GM12878 (cell line): ENCODE results near the gene ATL2. TPM values are rescaled to one million over a fixed set of nuclear protein-coding genes. Genes with fewer than 3 reads are reported as not detected.

ENCODE experiments used
- ASH2L ChIP-seq: fragments of 300-600, 200-600 bp; sonication (generic); IDR thresholded peaks from 2 replicates; pipeline ENCODE4 v1.6.1; 2017; ENCODE audit warnings: low read depth, mild to moderate bottlenecking, borderline replicate concordance
- BACH1 ChIP-seq: fragments of 450-650 bp; IDR thresholded peaks from 2 replicates; pipeline ENCODE4 v1.6.1; 2017; ENCODE audit warnings: mild to moderate bottlenecking, borderline replicate concordance
- CHD4 ChIP-seq: fragments of 200-600 bp; sonication (generic); IDR thresholded peaks from 2 replicates; pipeline ENCODE4 v1.6.1; 2016; ENCODE audit warnings: mild to moderate bottlenecking
- EP300 ChIP-seq, 2 experiments: fragments of 150-350 bp in 1 of 2; IDR thresholded peaks; 2 replicates each; pipeline ENCODE4 v1.6.1; 2011 to 2012; ENCODE audit warnings: low read depth in 2 of 2, low read length in 2 of 2, borderline replicate concordance in 1 of 2, improper control_type of control experiment in 1 of 2, inconsistent platforms in 1 of 2; ENCODE audit not compliant: control insufficient read depth in 1 of 2
- KLF5 ChIP-seq: fragments of 450-650 bp; IDR thresholded peaks from 2 replicates; pipeline ENCODE4 v1.6.1; 2014; ENCODE audit warnings: mild to moderate bottlenecking; ENCODE audit not compliant: partially characterized antibody
- MEF2B ChIP-seq: fragments of 450-650 bp; IDR thresholded peaks from 2 replicates; pipeline ENCODE4 v1.6.1; 2018; ENCODE audit warnings: mild to moderate bottlenecking, moderate library complexity; ENCODE audit not compliant: partially characterized antibody, poor library complexity, severe bottlenecking
- MYC ChIP-seq: IDR thresholded peaks from 2 replicates; pipeline ENCODE4 v1.6.1; 2011; ENCODE audit warnings: mild to moderate bottlenecking, low read length, moderate library complexity, inconsistent platforms; ENCODE audit not compliant: insufficient read depth, insufficient replicate concordance, insufficient read length, severe bottlenecking
- POLR2AphosphoS2 ChIP-seq: IDR thresholded peaks from 2 replicates; pipeline ENCODE4 v1.6.1; 2011; ENCODE audit warnings: low read depth, mild to moderate bottlenecking, low read length, improper control_type of control experiment, moderate library complexity
- POLR2AphosphoS5 ChIP-seq: IDR thresholded peaks from 2 replicates; pipeline ENCODE4 v1.6.1; 2011; ENCODE audit warnings: mild to moderate bottlenecking, low read length, inconsistent platforms
- RAD21 ChIP-seq: IDR thresholded peaks from 2 replicates; pipeline ENCODE4 v1.6.1; 2011; ENCODE audit warnings: mild to moderate bottlenecking, low read depth, low read length, moderate library complexity; ENCODE audit not compliant: insufficient read depth
- RELA ChIP-seq: fragments of 450-650 bp; IDR thresholded peaks from 2 replicates; pipeline ENCODE4 v1.8.0; 2014; ENCODE audit warnings: borderline replicate concordance; ENCODE audit not compliant: partially characterized antibody
- RUNX3 ChIP-seq: IDR thresholded peaks from 2 replicates; pipeline ENCODE4 v1.6.1; 2012; ENCODE audit warnings: low read length, inconsistent platforms
- SMAD1 ChIP-seq: fragments of 450-650 bp; IDR thresholded peaks from 2 replicates; pipeline ENCODE4 v1.6.1; 2018; ENCODE audit warnings: mild to moderate bottlenecking, low read depth; ENCODE audit not compliant: partially characterized antibody
- STAT3 ChIP-seq: IDR thresholded peaks from 2 replicates; pipeline ENCODE4 v1.6.1; 2011; ENCODE audit warnings: low read depth, low read length, improper control_type of control experiment
- TBL1XR1 ChIP-seq: IDR thresholded peaks from 2 replicates; pipeline ENCODE4 v1.6.1; 2012; ENCODE audit warnings: low read depth, low read length, improper control_type of control experiment
- ZZZ3 ChIP-seq: IDR thresholded peaks from 2 replicates; pipeline ENCODE4 v1.6.1; 2011; ENCODE audit warnings: low read depth; ENCODE audit not compliant: control insufficient read depth, insufficient read length
- polyA plus RNA-seq, 11 experiments: library from polyadenylated mRNA; depleted of rRNA in 4 of 11; unstranded in 6 of 11; stranded (reverse) in 5 of 11; fragments of >200 nt; fragmentation: Nextera tagmentation in 4 of 11; fragmentation: Illumina TruSeq in 1 of 11; extraction: Ambion mirVana in 4 of 11; extraction: Trizol in 1 of 11; gene quantifications; 1 replicate in 1 of 11; 2 replicates in 10 of 11; pipeline versions ENCODE4 v1.2.1 to v1.2.3, GENCODE V29; 2011 to 2016; ENCODE audit warnings: inconsistent platforms in 2 of 11, missing spikeins in 2 of 11, low read depth in 1 of 11
- total RNA-seq, 4 experiments: library from RNA; depleted of rRNA in 3 of 4; stranded (reverse); fragments of >200 nt in 3 of 4; fragmentation: Illumina TruSeq in 1 of 4; extraction: Trizol in 1 of 4; gene quantifications; 2 replicates each; pipeline versions ENCODE4 v1.2.1 to v1.2.3, GENCODE V29; 2013 to 2021
- TF ChIP-seq, protein P1 (sequence below): fragments of 450-650 bp; IDR thresholded peaks from 2 replicates; pipeline ENCODE4 v1.6.1; 2017; ENCODE audit warnings: mild to moderate bottlenecking, low read depth, inconsistent platforms; ENCODE audit not compliant: poor library complexity, severe bottlenecking
- TF ChIP-seq, protein P2 (sequence below): IDR thresholded peaks from 2 replicates; pipeline ENCODE4 v1.6.1; 2012; ENCODE audit warnings: mild to moderate bottlenecking, low read depth, low read length
- TF ChIP-seq, protein P3 (sequence below): IDR thresholded peaks from 2 replicates; pipeline ENCODE4 v1.6.1; 2012; ENCODE audit warnings: low read depth, low read length, improper control_type of control experiment
- TF ChIP-seq, protein P4 (sequence below): fragments of 450-650 bp; IDR thresholded peaks from 2 replicates; pipeline ENCODE4 v1.6.1; 2018; ENCODE audit warnings: borderline replicate concordance, mild to moderate bottlenecking; ENCODE audit not compliant: partially characterized antibody

The ATL2 gene
- total and polyA plus RNA-seq, 10 of the 15 experiments (the other 5 are each of a cell fraction or from before 2014, with no cell fraction given), result 8.6 to 51.5 (median 41.8) TPM

DNA sequence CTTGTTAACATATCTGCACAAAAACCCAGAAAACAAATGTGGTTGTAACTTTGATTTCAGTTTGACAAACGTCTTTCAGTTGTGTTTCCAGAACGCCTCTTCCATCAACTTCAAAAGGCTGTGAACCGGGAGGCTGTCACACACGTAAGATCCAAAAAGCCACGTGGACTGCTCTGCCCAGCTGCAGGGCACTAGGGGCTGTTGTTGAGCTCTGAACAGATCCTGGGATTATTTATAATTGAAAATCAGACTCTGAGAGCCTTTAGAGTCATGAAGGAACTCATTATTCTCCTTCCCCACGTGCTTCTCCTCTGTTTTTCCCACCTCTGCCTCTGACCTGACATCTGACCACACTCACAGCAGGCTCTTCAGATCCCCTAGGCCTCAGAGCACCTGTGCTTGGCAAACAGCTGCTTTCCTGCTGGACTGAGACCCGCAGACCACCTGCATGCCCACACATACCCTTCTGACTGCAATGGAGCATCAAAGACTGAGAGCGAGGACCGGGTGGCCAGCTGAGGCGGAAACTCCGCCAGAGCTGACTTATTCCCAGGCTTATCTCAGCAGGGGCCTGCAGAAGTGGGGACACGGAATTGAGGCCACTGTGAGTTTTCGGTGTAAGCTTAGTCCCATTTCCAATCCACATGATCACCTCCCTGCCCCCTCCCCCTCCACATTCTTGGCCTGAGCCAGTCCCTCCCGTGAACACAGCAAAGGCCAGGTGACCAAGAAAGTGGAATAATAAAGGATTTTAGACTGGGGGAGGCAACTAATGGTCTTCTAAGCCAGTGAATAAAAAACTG is 114.8 kb downstream of the ATL2 start (continued):
- TF ChIP-seq, protein P1, sequence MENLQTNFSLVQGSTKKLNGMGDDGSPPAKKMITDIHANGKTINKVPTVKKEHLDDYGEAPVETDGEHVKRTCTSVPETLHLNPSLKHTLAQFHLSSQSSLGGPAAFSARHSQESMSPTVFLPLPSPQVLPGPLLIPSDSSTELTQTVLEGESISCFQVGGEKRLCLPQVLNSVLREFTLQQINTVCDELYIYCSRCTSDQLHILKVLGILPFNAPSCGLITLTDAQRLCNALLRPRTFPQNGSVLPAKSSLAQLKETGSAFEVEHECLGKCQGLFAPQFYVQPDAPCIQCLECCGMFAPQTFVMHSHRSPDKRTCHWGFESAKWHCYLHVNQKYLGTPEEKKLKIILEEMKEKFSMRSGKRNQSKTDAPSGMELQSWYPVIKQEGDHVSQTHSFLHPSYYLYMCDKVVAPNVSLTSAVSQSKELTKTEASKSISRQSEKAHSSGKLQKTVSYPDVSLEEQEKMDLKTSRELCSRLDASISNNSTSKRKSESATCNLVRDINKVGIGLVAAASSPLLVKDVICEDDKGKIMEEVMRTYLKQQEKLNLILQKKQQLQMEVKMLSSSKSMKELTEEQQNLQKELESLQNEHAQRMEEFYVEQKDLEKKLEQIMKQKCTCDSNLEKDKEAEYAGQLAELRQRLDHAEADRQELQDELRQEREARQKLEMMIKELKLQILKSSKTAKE, result peak; percentile 75
- no peak for TF ChIP-seq STAT3
- TF ChIP-seq MEF2B, result peak; percentile 40
- TF ChIP-seq, protein P2, sequence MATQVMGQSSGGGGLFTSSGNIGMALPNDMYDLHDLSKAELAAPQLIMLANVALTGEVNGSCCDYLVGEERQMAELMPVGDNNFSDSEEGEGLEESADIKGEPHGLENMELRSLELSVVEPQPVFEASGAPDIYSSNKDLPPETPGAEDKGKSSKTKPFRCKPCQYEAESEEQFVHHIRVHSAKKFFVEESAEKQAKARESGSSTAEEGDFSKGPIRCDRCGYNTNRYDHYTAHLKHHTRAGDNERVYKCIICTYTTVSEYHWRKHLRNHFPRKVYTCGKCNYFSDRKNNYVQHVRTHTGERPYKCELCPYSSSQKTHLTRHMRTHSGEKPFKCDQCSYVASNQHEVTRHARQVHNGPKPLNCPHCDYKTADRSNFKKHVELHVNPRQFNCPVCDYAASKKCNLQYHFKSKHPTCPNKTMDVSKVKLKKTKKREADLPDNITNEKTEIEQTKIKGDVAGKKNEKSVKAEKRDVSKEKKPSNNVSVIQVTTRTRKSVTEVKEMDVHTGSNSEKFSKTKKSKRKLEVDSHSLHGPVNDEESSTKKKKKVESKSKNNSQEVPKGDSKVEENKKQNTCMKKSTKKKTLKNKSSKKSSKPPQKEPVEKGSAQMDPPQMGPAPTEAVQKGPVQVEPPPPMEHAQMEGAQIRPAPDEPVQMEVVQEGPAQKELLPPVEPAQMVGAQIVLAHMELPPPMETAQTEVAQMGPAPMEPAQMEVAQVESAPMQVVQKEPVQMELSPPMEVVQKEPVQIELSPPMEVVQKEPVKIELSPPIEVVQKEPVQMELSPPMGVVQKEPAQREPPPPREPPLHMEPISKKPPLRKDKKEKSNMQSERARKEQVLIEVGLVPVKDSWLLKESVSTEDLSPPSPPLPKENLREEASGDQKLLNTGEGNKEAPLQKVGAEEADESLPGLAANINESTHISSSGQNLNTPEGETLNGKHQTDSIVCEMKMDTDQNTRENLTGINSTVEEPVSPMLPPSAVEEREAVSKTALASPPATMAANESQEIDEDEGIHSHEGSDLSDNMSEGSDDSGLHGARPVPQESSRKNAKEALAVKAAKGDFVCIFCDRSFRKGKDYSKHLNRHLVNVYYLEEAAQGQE, result no peak
- TF ChIP-seq MYC, result no peak
- no peak for TF ChIP-seq KLF5
- no peak for TF ChIP-seq POLR2AphosphoS2
- TF ChIP-seq, protein P3, sequence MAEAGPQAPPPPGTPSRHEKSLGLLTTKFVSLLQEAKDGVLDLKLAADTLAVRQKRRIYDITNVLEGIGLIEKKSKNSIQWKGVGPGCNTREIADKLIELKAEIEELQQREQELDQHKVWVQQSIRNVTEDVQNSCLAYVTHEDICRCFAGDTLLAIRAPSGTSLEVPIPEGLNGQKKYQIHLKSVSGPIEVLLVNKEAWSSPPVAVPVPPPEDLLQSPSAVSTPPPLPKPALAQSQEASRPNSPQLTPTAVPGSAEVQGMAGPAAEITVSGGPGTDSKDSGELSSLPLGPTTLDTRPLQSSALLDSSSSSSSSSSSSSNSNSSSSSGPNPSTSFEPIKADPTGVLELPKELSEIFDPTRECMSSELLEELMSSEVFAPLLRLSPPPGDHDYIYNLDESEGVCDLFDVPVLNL, result no peak
- TF ChIP-seq BACH1, result no peak; the same call in 1 of the 2 replicates
- TF ChIP-seq ASH2L, result no peak
- no peak; the same call in 1 of the 2 replicates for TF ChIP-seq POLR2AphosphoS5
- TF ChIP-seq TBL1XR1, result no peak
- TF ChIP-seq, protein P4, sequence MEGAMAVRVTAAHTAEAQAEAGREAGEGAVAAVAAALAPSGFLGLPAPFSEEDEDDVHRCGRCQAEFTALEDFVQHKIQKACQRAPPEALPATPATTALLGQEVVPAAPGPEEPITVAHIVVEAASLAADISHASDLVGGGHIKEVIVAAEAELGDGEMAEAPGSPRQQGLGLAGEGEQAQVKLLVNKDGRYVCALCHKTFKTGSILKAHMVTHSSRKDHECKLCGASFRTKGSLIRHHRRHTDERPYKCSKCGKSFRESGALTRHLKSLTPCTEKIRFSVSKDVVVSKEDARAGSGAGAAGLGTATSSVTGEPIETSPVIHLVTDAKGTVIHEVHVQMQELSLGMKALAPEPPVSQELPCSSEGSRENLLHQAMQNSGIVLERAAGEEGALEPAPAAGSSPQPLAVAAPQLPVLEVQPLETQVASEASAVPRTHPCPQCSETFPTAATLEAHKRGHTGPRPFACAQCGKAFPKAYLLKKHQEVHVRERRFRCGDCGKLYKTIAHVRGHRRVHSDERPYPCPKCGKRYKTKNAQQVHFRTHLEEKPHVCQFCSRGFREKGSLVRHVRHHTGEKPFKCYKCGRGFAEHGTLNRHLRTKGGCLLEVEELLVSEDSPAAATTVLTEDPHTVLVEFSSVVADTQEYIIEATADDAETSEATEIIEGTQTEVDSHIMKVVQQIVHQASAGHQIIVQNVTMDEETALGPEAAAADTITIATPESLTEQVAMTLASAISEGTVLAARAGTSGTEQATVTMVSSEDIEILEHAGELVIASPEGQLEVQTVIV, result no peak
- no peak for TF ChIP-seq ZZZ3
- no peak for TF ChIP-seq SMAD1
- TF ChIP-seq RELA, result no peak
- TF ChIP-seq RAD21, result no peak
- TF ChIP-seq CHD4, result no peak
- TF ChIP-seq EP300 (IDR thresholded peaks at IDR 0.05; ENCODE audit: borderline replicate concordance in 1 of 2, control insufficient read depth in 1 of 2, low read depth in 2 of 2, low read length in 2 of 2), result peak; percentile 74 to 84
- TF ChIP-seq RUNX3, result peak; percentile 91
